ENCODE measurements around the gene SUSD5. TPM values are rescaled to one million over a fixed set of nuclear protein-coding genes. Genes with fewer than 3 reads are reported as not detected.

The SUSD5 gene
- polyA plus RNA-seq (2013) = 0.25 TPM

- Histone ChIP-seq H3K36me3 (ENCODE audit: control insufficient read depth in 4 of 4, insufficient read depth in 4 of 4, low read length in 3 of 4) (no peaks in the 10 kb centered on the region), H3K27ac (ENCODE audit: insufficient read depth in 1 of 2, low read depth in 1 of 2, low read length in 2 of 2, poor library complexity in 1 of 2, severe bottlenecking in 2 of 2) (no peak within 1 kb of the TSS), H3K27me3 (replicated peaks in 2 of 5; ENCODE audit: control insufficient read depth in 4 of 5, insufficient read depth in 5 of 5, low read length in 4 of 5) (peaks cover 14 to 64% (median 30%) of the 10 kb centered on the region in 5 experiments), H3K4me3 (ENCODE audit: control insufficient read depth in 1 of 7, extremely low read depth in 1 of 7, insufficient read depth in 4 of 7, low read depth in 2 of 7, low read length in 6 of 7) (peak within 1 kb of the TSS; percentile 16 to 66 (median 46)), H3K4me1 (ENCODE audit: control extremely low read depth in 1 of 4, control insufficient read depth in 4 of 4, insufficient read depth in 4 of 4, low read length in 3 of 4) (peaks cover 0 to 16% (median 11%) of the 10 kb centered on the region in 4 experiments), H3K9me3 (ENCODE audit: control extremely low read depth in 1 of 5, control insufficient read depth in 4 of 5, insufficient read depth in 2 of 5, low read depth in 1 of 5, low read length in 4 of 5) (no peaks in the 10 kb centered on the region)
- WGBS (ENCODE audit: insufficient coverage) = under 1% methylated on average over 69 of the region's 90 CpGs
- CTCF ChIA-PET = interaction anchor here (1.0 kb wide), 1 partner anchor 86 kb away, joined by 3 read pairs; no protein-coding TSS in a partner anchor
- DNase-seq = peak in 2 of 3 donors; percentile 27 to 47
- POLR2A ChIA-PET = no interaction called here
Measured at GRCh38 chr3:33218446-33219174, at the start of gene SUSD5. Gene SUSD5, minus strand, starts transcription at chr3:33218810. Its CDS starts 13 bp downstream, at chr3:33218797.

- Histone ChIP-seq H3K27me3 (replicated peaks in 2 of 5; ENCODE audit: control insufficient read depth in 4 of 5, insufficient read depth in 5 of 5, low read length in 4 of 5) (no peaks in the 10 kb centered on the region), H3K4me3 (ENCODE audit: control insufficient read depth in 1 of 7, extremely low read depth in 1 of 7, insufficient read depth in 4 of 7, low read depth in 2 of 7, low read length in 6 of 7) (no peak overlapping the region), H3K27ac (ENCODE audit: insufficient read depth in 1 of 2, low read depth in 1 of 2, low read length in 2 of 2, poor library complexity in 1 of 2, severe bottlenecking in 2 of 2) (no peak overlapping the region), H3K9me3 (ENCODE audit: control extremely low read depth in 1 of 5, control insufficient read depth in 4 of 5, insufficient read depth in 2 of 5, low read depth in 1 of 5, low read length in 4 of 5) (peaks cover 0 to 8% (median 0%) of the 10 kb centered on the region in 5 experiments), H3K4me1 (ENCODE audit: control extremely low read depth in 1 of 4, control insufficient read depth in 4 of 4, insufficient read depth in 4 of 4, low read length in 3 of 4) (no peaks in the 10 kb centered on the region), H3K36me3 (ENCODE audit: control insufficient read depth in 4 of 4, insufficient read depth in 4 of 4, low read length in 3 of 4) (no peaks in the 10 kb centered on the region)
- CTCF ChIA-PET = no interaction called here
- WGBS (ENCODE audit: insufficient coverage) = no CpG with 5 or more reads among the region's 5 CpGs
- DNase-seq = no peak
- POLR2A ChIA-PET = no interaction called here
Measured at GRCh38 chr3:33260104-33260503, 41.5 kb upstream of the SUSD5 start.

GRCh38 chr3:33256249-33256648 is 37.6 kb upstream of the SUSD5 start:
- DNase-seq = no peak
- Histone ChIP-seq H3K4me3 (ENCODE audit: control insufficient read depth in 1 of 7, extremely low read depth in 1 of 7, insufficient read depth in 4 of 7, low read depth in 2 of 7, low read length in 6 of 7) (no peak overlapping the region), H3K27ac (ENCODE audit: insufficient read depth in 1 of 2, low read depth in 1 of 2, low read length in 2 of 2, poor library complexity in 1 of 2, severe bottlenecking in 2 of 2) (no peak overlapping the region), H3K27me3 (replicated peaks in 2 of 5; ENCODE audit: control insufficient read depth in 4 of 5, insufficient read depth in 5 of 5, low read length in 4 of 5) (no peaks in the 10 kb centered on the region), H3K4me1 (ENCODE audit: control extremely low read depth in 1 of 4, control insufficient read depth in 4 of 4, insufficient read depth in 4 of 4, low read length in 3 of 4) (no peaks in the 10 kb centered on the region), H3K9me3 (ENCODE audit: control extremely low read depth in 1 of 5, control insufficient read depth in 4 of 5, insufficient read depth in 2 of 5, low read depth in 1 of 5, low read length in 4 of 5) (peaks cover 0 to 6% (median 0%) of the 10 kb centered on the region in 5 experiments), H3K36me3 (ENCODE audit: control insufficient read depth in 4 of 4, insufficient read depth in 4 of 4, low read length in 3 of 4) (no peaks in the 10 kb centered on the region)
- 100% methylated on average over 2 of the region's 2 CpGs for WGBS (ENCODE audit: insufficient coverage)
- POLR2A ChIA-PET = no interaction called here
- CTCF ChIA-PET = no interaction called here

GRCh38 chr3:33250712-33251111 is 32.1 kb upstream of the SUSD5 start:
- H3K27ac ChIP-seq (ENCODE audit: insufficient read depth in 1 of 2, low read depth in 1 of 2, low read length in 2 of 2, poor library complexity in 1 of 2, severe bottlenecking in 2 of 2) = no peak overlapping the region
- no peak for DNase-seq
- H3K9me3 ChIP-seq (ENCODE audit: control extremely low read depth in 1 of 5, control insufficient read depth in 4 of 5, insufficient read depth in 2 of 5, low read depth in 1 of 5, low read length in 4 of 5) = no peaks in the 10 kb centered on the region
- CTCF ChIA-PET = interaction anchor here (1.0 kb wide), 1 partner anchor 90 kb away, joined by 3 read pairs; no protein-coding TSS in a partner anchor
- H3K4me3 ChIP-seq (ENCODE audit: control insufficient read depth in 1 of 7, extremely low read depth in 1 of 7, insufficient read depth in 4 of 7, low read depth in 2 of 7, low read length in 6 of 7) = no peak overlapping the region
- POLR2A ChIA-PET = no interaction called here
- WGBS (ENCODE audit: insufficient coverage) = no CpG with 5 or more reads among the region's 1 CpG
- H3K27me3 ChIP-seq (replicated peaks in 2 of 5; ENCODE audit: control insufficient read depth in 4 of 5, insufficient read depth in 5 of 5, low read length in 4 of 5) = no peaks in the 10 kb centered on the region
- H3K36me3 ChIP-seq (ENCODE audit: control insufficient read depth in 4 of 4, insufficient read depth in 4 of 4, low read length in 3 of 4) = no peaks in the 10 kb centered on the region
- H3K4me1 ChIP-seq (ENCODE audit: control extremely low read depth in 1 of 4, control insufficient read depth in 4 of 4, insufficient read depth in 4 of 4, low read length in 3 of 4) = no peaks in the 10 kb centered on the region

- Histone ChIP-seq H3K27me3 (replicated peaks in 2 of 5; ENCODE audit: control insufficient read depth in 4 of 5, insufficient read depth in 5 of 5, low read length in 4 of 5) (no peaks in the 10 kb centered on the region), H3K4me1 (ENCODE audit: control extremely low read depth in 1 of 4, control insufficient read depth in 4 of 4, insufficient read depth in 4 of 4, low read length in 3 of 4) (no peaks in the 10 kb centered on the region)
- POLR2A ChIA-PET = no interaction called here
Measured at GRCh38 chr3:33246786-33247185, 28.2 kb upstream of the SUSD5 start.

GRCh38 chr3:33240261-33240660 is 21.7 kb upstream of the SUSD5 start:
- no peak overlapping the region for H3K27ac ChIP-seq (ENCODE audit: insufficient read depth in 1 of 2, low read depth in 1 of 2, low read length in 2 of 2, poor library complexity in 1 of 2, severe bottlenecking in 2 of 2)
- no peak overlapping the region for H3K4me3 ChIP-seq (ENCODE audit: control insufficient read depth in 1 of 7, extremely low read depth in 1 of 7, insufficient read depth in 4 of 7, low read depth in 2 of 7, low read length in 6 of 7)
- no CpG with 5 or more reads among the region's 1 CpG for WGBS (ENCODE audit: insufficient coverage)
- ChIA-PET CTCF (no interaction called here), POLR2A (no interaction called here)
- no peaks in the 10 kb centered on the region for H3K27me3 ChIP-seq (replicated peaks in 2 of 5; ENCODE audit: control insufficient read depth in 4 of 5, insufficient read depth in 5 of 5, low read length in 4 of 5)
- DNase-seq = no peak
- H3K9me3 ChIP-seq (ENCODE audit: control extremely low read depth in 1 of 5, control insufficient read depth in 4 of 5, insufficient read depth in 2 of 5, low read depth in 1 of 5, low read length in 4 of 5) = peaks cover 0 to 5% (median 0%) of the 10 kb centered on the region in 5 experiments
- no peaks in the 10 kb centered on the region for H3K36me3 ChIP-seq (ENCODE audit: control insufficient read depth in 4 of 4, insufficient read depth in 4 of 4, low read length in 3 of 4)
- H3K4me1 ChIP-seq (ENCODE audit: control extremely low read depth in 1 of 4, control insufficient read depth in 4 of 4, insufficient read depth in 4 of 4, low read length in 3 of 4) = no peaks in the 10 kb centered on the region

More at GRCh38 chr3:33246786-33247185, 28.2 kb upstream of the SUSD5 start:
- H3K27ac ChIP-seq (ENCODE audit: insufficient read depth in 1 of 2, low read depth in 1 of 2, low read length in 2 of 2, poor library complexity in 1 of 2, severe bottlenecking in 2 of 2) = no peak overlapping the region
- CTCF ChIA-PET = no interaction called here
- H3K36me3 ChIP-seq (ENCODE audit: control insufficient read depth in 4 of 4, insufficient read depth in 4 of 4, low read length in 3 of 4) = no peaks in the 10 kb centered on the region
- peaks cover 0 to 3% (median 0%) of the 10 kb centered on the region in 5 experiments for H3K9me3 ChIP-seq (ENCODE audit: control extremely low read depth in 1 of 5, control insufficient read depth in 4 of 5, insufficient read depth in 2 of 5, low read depth in 1 of 5, low read length in 4 of 5)
- H3K4me3 ChIP-seq (ENCODE audit: control insufficient read depth in 1 of 7, extremely low read depth in 1 of 7, insufficient read depth in 4 of 7, low read depth in 2 of 7, low read length in 6 of 7) = no peak overlapping the region
- DNase-seq = no peak

GRCh38 chr3:33238923-33239322 is 20.3 kb upstream of the SUSD5 start:
- H3K4me1 ChIP-seq (ENCODE audit: control extremely low read depth in 1 of 4, control insufficient read depth in 4 of 4, insufficient read depth in 4 of 4, low read length in 3 of 4) = no peaks in the 10 kb centered on the region
- CTCF ChIA-PET = no interaction called here
- WGBS (ENCODE audit: insufficient coverage) = 100% methylated on average over 1 of the region's 1 CpG
- H3K27me3 ChIP-seq (replicated peaks in 2 of 5; ENCODE audit: control insufficient read depth in 4 of 5, insufficient read depth in 5 of 5, low read length in 4 of 5) = no peaks in the 10 kb centered on the region
- H3K27ac ChIP-seq (ENCODE audit: insufficient read depth in 1 of 2, low read depth in 1 of 2, low read length in 2 of 2, poor library complexity in 1 of 2, severe bottlenecking in 2 of 2) = no peak overlapping the region
- no peak for DNase-seq
- H3K36me3 ChIP-seq (ENCODE audit: control insufficient read depth in 4 of 4, insufficient read depth in 4 of 4, low read length in 3 of 4) = no peaks in the 10 kb centered on the region
- no peak overlapping the region for H3K4me3 ChIP-seq (ENCODE audit: control insufficient read depth in 1 of 7, extremely low read depth in 1 of 7, insufficient read depth in 4 of 7, low read depth in 2 of 7, low read length in 6 of 7)
- peaks cover 0 to 5% (median 0%) of the 10 kb centered on the region in 5 experiments for H3K9me3 ChIP-seq (ENCODE audit: control extremely low read depth in 1 of 5, control insufficient read depth in 4 of 5, insufficient read depth in 2 of 5, low read depth in 1 of 5, low read length in 4 of 5)
- POLR2A ChIA-PET = no interaction called here
